ENCODE results near the gene RRP12.

GRCh38 chr10:97378933-97379921 lies 21.9 kb downstream of the RRP12 start:
- TF ChIP-seq POLR2A (IDR thresholded peaks at IDR 0.05), result no peak
- TF ChIP-seq, protein P1, sequence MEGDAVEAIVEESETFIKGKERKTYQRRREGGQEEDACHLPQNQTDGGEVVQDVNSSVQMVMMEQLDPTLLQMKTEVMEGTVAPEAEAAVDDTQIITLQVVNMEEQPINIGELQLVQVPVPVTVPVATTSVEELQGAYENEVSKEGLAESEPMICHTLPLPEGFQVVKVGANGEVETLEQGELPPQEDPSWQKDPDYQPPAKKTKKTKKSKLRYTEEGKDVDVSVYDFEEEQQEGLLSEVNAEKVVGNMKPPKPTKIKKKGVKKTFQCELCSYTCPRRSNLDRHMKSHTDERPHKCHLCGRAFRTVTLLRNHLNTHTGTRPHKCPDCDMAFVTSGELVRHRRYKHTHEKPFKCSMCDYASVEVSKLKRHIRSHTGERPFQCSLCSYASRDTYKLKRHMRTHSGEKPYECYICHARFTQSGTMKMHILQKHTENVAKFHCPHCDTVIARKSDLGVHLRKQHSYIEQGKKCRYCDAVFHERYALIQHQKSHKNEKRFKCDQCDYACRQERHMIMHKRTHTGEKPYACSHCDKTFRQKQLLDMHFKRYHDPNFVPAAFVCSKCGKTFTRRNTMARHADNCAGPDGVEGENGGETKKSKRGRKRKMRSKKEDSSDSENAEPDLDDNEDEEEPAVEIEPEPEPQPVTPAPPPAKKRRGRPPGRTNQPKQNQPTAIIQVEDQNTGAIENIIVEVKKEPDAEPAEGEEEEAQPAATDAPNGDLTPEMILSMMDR (IDR thresholded peaks at IDR 0.05), result no peak

Data from body of pancreas (tissue), 4 donors.